ENCODE measurements around the gene VPS37C. TPM values are rescaled to one million over a fixed set of nuclear protein-coding genes. Genes with fewer than 3 reads are reported as not detected.

The VPS37C gene
- total RNA-seq, 1 donor from 2014 or later = 28.1 TPM

GRCh38 chr11:61193596-61193995, 32.4 kb upstream of the VPS37C start:
- no peaks in the 10 kb centered on the region for H3K9me3 Mint-ChIP-seq (ENCODE audit: low read depth)
- no peak overlapping the region for H3K4me3 Mint-ChIP-seq (ENCODE audit: low read depth)

GRCh38 chr11:61189933-61190332, 28.7 kb upstream of the VPS37C start:
- Mint-ChIP-seq H3K4me1 (ENCODE audit: low read depth) (peaks cover 4% of the 10 kb centered on the region), H3K27me3 (peaks cover 6% of the 10 kb centered on the region), H3K4me3 (ENCODE audit: low read depth) (no peak overlapping the region), H3K27ac (no peak overlapping the region), H3K36me3 (ENCODE audit: insufficient read depth) (no peaks in the 10 kb centered on the region), H3K9me3 (ENCODE audit: low read depth) (no peaks in the 10 kb centered on the region)
- TF ChIP-seq CTCF (IDR thresholded peaks at IDR 0.05; ENCODE audit: unreplicated experiment) = no peak
- DNase-seq (ENCODE audit: low spot score, unreplicated experiment) = no peak

More at GRCh38 chr11:61193596-61193995, 32.4 kb upstream of the VPS37C start:
- Mint-ChIP-seq H3K27me3 (peaks cover 8% of the 10 kb centered on the region), H3K27ac (no peak overlapping the region), H3K4me1 (ENCODE audit: low read depth) (peaks cover 4% of the 10 kb centered on the region), H3K36me3 (ENCODE audit: insufficient read depth) (no peaks in the 10 kb centered on the region)
- no peak for DNase-seq (ENCODE audit: low spot score, unreplicated experiment)
- TF ChIP-seq CTCF (IDR thresholded peaks at IDR 0.05; ENCODE audit: unreplicated experiment) = no peak

GRCh38 chr11:61187505-61188130, 26.4 kb upstream of the VPS37C start:
- no peak overlapping the region for H3K4me3 Mint-ChIP-seq (ENCODE audit: low read depth)
- peaks cover 1% of the 10 kb centered on the region for H3K27me3 Mint-ChIP-seq
- peak overlapping the region; percentile 77 for H3K27ac Mint-ChIP-seq
- no peaks in the 10 kb centered on the region for H3K9me3 Mint-ChIP-seq (ENCODE audit: low read depth)
- H3K4me1 Mint-ChIP-seq (ENCODE audit: low read depth) = peaks cover 2% of the 10 kb centered on the region
- DNase-seq (ENCODE audit: low spot score, unreplicated experiment) = peak; percentile 70
- H3K36me3 Mint-ChIP-seq (ENCODE audit: insufficient read depth) = no peaks in the 10 kb centered on the region
- peak; percentile 92 for TF ChIP-seq CTCF (IDR thresholded peaks at IDR 0.05; ENCODE audit: unreplicated experiment)

- H3K27me3 Mint-ChIP-seq = no peaks in the 10 kb centered on the region
- no peak overlapping the region for H3K4me3 Mint-ChIP-seq (ENCODE audit: low read depth)
- H3K27ac Mint-ChIP-seq = no peak overlapping the region
- peaks cover 2% of the 10 kb centered on the region for H3K4me1 Mint-ChIP-seq (ENCODE audit: low read depth)
- H3K9me3 Mint-ChIP-seq (ENCODE audit: low read depth) = no peaks in the 10 kb centered on the region
- DNase-seq (ENCODE audit: low spot score, unreplicated experiment) = no peak
- H3K36me3 Mint-ChIP-seq (ENCODE audit: insufficient read depth) = no peaks in the 10 kb centered on the region
- no peak for TF ChIP-seq CTCF (IDR thresholded peaks at IDR 0.05; ENCODE audit: unreplicated experiment)
Observed at GRCh38 chr11:61186504-61186903, 25.3 kb upstream of the VPS37C start.

GRCh38 chr11:61183645-61184044, 22.4 kb upstream of the VPS37C start:
- no peak overlapping the region for H3K4me3 Mint-ChIP-seq (ENCODE audit: low read depth)
- no peaks in the 10 kb centered on the region for H3K36me3 Mint-ChIP-seq (ENCODE audit: insufficient read depth)

More at GRCh38 chr11:61183645-61184044, 22.4 kb upstream of the VPS37C start:
- DNase-seq (ENCODE audit: low spot score, unreplicated experiment) = no peak
- no peak overlapping the region for H3K27ac Mint-ChIP-seq
- peak; percentile 17 for TF ChIP-seq CTCF (IDR thresholded peaks at IDR 0.05; ENCODE audit: unreplicated experiment)
- H3K4me1 Mint-ChIP-seq (ENCODE audit: low read depth) = peaks cover 2% of the 10 kb centered on the region
- no peaks in the 10 kb centered on the region for H3K9me3 Mint-ChIP-seq (ENCODE audit: low read depth)
- no peaks in the 10 kb centered on the region for H3K27me3 Mint-ChIP-seq

Data from progenitor cell of endocrine pancreas (in vitro differentiated cells).